Measurements from ENCODE around the gene OR5V1.
"Not testable (repeated sequence)": the region's sequence is repeated elsewhere in the genome, so short reads cannot be mapped to it uniquely, and the experiment has no call there.

Gene OR5V1

DNA sequence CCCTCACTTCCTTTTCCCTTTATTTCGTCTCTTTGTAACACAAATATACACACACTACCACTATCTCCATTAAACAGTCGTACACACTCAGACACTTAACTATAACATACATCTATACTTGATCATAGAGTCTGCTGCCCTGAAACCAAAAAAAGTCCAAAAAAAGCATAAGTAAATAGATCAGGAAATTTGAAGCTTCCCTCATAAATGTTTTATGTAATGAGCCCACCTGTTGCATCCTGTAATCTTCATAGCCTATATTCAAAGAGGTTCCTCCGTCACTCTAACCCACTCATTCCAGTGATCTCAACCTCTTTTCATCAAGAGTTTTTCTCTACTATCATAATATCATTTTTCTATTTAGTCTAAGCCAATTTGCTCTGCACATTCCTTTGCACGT, 19.9 kb upstream of the OR5V1 start:
- Mint-ChIP-seq H3K36me3 (ENCODE audit: low read depth) (no peaks in the 10 kb centered on the region), H3K27me3 (ENCODE audit: low read depth) (peaks cover 15% of the 10 kb centered on the region), H3K4me3 (no peak overlapping the region), H3K27ac (no peak overlapping the region), H3K9me3 (no peaks in the 10 kb centered on the region), H3K4me1 (no peaks in the 10 kb centered on the region)
- TF ChIP-seq, protein P1, sequence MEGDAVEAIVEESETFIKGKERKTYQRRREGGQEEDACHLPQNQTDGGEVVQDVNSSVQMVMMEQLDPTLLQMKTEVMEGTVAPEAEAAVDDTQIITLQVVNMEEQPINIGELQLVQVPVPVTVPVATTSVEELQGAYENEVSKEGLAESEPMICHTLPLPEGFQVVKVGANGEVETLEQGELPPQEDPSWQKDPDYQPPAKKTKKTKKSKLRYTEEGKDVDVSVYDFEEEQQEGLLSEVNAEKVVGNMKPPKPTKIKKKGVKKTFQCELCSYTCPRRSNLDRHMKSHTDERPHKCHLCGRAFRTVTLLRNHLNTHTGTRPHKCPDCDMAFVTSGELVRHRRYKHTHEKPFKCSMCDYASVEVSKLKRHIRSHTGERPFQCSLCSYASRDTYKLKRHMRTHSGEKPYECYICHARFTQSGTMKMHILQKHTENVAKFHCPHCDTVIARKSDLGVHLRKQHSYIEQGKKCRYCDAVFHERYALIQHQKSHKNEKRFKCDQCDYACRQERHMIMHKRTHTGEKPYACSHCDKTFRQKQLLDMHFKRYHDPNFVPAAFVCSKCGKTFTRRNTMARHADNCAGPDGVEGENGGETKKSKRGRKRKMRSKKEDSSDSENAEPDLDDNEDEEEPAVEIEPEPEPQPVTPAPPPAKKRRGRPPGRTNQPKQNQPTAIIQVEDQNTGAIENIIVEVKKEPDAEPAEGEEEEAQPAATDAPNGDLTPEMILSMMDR (IDR thresholded peaks at IDR 0.05; ENCODE audit: unreplicated experiment in 3 of 3): no peak

DNA sequence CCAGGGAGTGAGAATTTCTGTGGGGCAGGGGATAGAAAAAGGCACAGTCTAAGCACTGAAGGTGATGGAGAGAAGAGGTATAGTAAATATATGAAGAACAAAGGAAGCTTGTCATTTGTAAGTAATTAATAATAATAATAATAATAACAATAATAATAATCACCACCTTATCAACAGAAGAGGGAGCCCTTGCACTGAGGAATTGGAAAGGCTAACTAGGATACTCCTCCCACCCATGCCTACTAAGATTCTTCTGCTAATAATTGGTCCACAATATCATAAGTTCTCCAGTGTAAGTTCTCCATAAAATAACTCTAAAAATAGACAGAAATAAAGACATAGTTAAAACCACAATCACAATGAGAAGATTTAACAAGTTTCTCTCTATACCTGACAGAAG, 7.3 kb upstream of the OR5V1 start:
- no peaks in the 10 kb centered on the region for H3K36me3 Mint-ChIP-seq (ENCODE audit: low read depth)
- no peak overlapping the region for H3K27ac Mint-ChIP-seq
- TF ChIP-seq, protein P1 (IDR thresholded peaks at IDR 0.05; ENCODE audit: unreplicated experiment in 3 of 3): no peak
- H3K27me3 Mint-ChIP-seq (ENCODE audit: low read depth): peaks cover 14% of the 10 kb centered on the region
- no peaks in the 10 kb centered on the region for H3K4me1 Mint-ChIP-seq
- H3K4me3 Mint-ChIP-seq: no peak overlapping the region
- peaks cover 3% of the 10 kb centered on the region for H3K9me3 Mint-ChIP-seq

DNA sequence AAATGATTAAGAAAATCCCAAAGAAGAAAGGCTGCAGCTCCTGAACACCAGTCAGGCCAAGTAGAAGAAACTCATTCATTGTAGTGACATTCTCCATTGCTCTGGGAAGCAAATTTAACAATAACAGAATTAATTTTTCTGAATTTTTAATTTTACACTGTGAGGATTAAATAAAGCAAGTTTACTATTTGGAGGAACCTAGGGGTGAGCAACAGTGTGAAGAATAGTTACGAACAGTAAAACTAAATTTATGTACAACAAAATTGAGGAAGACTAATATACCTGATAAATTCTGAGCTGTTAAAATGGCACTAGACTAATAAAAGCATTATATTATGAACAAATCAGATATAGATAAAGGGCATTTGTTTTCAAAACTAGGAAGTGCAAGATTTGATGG, 6.5 kb upstream of the OR5V1 start, which contains the start of gene OR12D3:
Gene OR12D3 (minus strand): TSS at position 101 of the 400 bp plus-strand sequence. CDS start 4 bp downstream, at position 97.
- Mint-ChIP-seq H3K9me3 (peaks cover 3% of the 10 kb centered on the region), H3K27me3 (ENCODE audit: low read depth) (peaks cover 8% of the 10 kb centered on the region), H3K36me3 (ENCODE audit: low read depth) (no peaks in the 10 kb centered on the region), H3K4me1 (no peaks in the 10 kb centered on the region), H3K27ac (no peak within 1 kb of the TSS), H3K4me3 (no peak within 1 kb of the TSS)
- TF ChIP-seq, protein P1 (IDR thresholded peaks at IDR 0.05; ENCODE audit: unreplicated experiment in 3 of 3): no peak

DNA sequence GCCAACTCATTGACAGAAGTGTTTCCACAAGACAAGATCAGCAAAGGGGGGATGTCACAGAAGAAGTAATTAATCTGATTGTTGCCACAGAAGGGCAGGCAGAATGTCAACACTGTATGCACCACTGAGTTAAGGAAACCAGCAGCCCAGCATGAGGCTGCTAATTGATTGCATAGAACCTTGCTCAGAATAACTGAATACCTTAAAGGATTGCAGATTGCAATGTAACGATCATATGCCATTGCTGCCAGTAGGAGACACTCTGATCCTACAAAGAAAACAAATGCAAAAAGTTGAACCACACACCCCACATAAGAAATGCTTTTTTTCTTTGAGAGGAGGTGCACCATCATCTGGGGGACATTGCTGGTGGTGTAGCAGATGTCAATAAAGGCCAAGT, 13.1 kb downstream of the OR5V1 start:
- no peak overlapping the region for H3K4me3 Mint-ChIP-seq
- H3K27me3 Mint-ChIP-seq (ENCODE audit: low read depth): peaks cover 5% of the 10 kb centered on the region
- no peaks in the 10 kb centered on the region for H3K36me3 Mint-ChIP-seq (ENCODE audit: low read depth)
- no peaks in the 10 kb centered on the region for H3K4me1 Mint-ChIP-seq
- H3K27ac Mint-ChIP-seq: no peak overlapping the region
- TF ChIP-seq, protein P1 (IDR thresholded peaks at IDR 0.05; ENCODE audit: unreplicated experiment in 3 of 3): no peak
- H3K9me3 Mint-ChIP-seq: peaks cover 11% of the 10 kb centered on the region

DNA sequence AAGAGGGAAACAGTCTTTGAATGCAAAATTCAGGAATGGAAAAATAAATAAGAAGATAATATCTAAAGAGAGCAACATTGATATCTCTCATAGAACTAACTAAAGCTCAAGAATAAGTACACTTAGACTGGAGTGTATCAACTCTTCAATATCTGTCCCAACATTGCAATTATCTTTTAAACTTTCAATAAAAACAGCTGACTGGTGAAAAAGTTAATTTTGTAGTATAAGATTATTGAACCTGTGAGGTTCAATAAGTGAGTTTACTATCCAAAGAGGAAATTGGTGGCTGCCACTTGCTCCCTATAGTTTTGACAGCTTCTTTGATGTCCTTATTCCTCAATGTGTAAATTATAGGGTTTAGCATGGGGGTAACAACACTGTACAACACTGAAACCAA, 13.7 kb downstream of the OR5V1 start:
- Mint-ChIP-seq H3K4me1 (no peaks in the 10 kb centered on the region), H3K4me3 (no peak overlapping the region), H3K9me3 (peaks cover 11% of the 10 kb centered on the region), H3K36me3 (ENCODE audit: low read depth) (no peaks in the 10 kb centered on the region), H3K27me3 (ENCODE audit: low read depth) (peaks cover 5% of the 10 kb centered on the region), H3K27ac (no peak overlapping the region)
- TF ChIP-seq, protein P1 (IDR thresholded peaks at IDR 0.05; ENCODE audit: unreplicated experiment in 3 of 3): no peak

DNA sequence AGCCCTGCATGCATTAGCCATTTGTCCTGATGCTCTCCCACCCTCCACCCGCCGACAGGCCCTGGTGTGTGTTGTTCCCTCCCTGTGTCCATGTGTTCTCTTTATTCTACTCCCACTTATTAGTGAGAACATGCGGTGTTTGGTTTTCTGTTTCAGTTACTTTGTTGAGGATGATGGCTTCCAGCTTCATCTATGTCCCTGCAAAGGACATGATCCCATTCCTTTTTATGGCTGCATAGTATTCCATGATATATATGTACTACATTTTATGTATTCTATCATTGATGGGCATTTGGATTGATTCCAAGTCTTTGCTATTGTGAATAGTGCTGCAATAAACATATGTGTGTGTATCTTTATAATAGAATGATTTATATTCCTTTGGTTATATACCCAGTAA, 19.3 kb downstream of the OR5V1 start:
- not testable (repeated sequence) for H3K27ac Mint-ChIP-seq; H3K4me1 Mint-ChIP-seq; H3K27me3 Mint-ChIP-seq (ENCODE audit: low read depth); H3K4me3 Mint-ChIP-seq; H3K36me3 Mint-ChIP-seq (ENCODE audit: low read depth)
- H3K9me3 Mint-ChIP-seq: peaks cover 14% of the 10 kb centered on the region

Data from nephron (organoid).